ENCODE measurements around the gene IGF1.
"Not testable (repeated sequence)": the region's sequence is repeated elsewhere in the genome, so short reads cannot be mapped to it uniquely, and the experiment has no call there.

The IGF1 gene

GRCh38 chr12:102374190-102374589 is 106.2 kb downstream of the IGF1 start:
- DNase-seq, result no peak

DNA sequence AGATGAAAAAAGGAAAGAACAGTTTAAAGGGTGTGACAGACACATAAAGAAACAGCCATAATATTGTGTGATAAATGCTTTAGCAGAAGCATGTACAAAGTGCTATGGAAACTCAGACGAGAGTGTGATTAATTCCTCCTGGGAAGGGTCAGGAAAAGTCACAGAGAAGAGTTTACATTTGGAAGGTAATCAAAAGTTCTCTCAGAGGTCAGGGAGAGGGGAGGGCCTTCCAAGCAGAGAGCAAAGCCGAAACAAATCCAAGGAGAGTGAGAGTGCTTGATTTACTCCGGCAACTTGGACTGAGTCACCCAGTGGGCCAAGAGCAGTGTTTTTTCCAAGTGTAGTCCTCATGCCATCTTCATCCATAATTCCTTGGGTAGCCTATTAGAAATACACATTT is 108.3 kb downstream of the IGF1 start:
- DNase-seq, result no peak

DNA sequence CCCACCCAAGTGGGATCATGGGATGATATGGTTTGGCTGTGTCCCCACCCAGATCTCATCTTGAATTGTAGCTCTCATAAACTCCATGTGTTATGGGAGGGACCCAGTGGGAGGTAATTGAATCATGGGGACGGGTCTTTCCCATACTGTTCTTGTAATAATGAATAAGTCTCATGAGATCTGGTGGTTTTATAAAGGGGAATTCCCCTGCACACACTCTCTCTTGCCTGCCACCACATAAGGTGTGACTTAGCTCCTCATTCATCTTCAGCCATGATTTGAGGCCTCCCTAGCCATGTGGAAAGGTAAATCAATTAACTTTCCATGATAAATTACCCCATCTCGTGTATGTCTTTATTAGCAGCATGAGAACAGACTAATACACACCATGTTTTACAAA is 109.2 kb downstream of the IGF1 start:
- no peak for DNase-seq

- DNase-seq, result no peak
These were observed 110.5 kb downstream of the IGF1 start for GRCh38 chr12:102369876-102370275.

GRCh38 chr12:102365365-102365764 is 115.0 kb downstream of the IGF1 start:
- DNase-seq, result no peak

GRCh38 chr12:102364709-102365108 is 115.7 kb downstream of the IGF1 start:
- no peak for DNase-seq

DNA sequence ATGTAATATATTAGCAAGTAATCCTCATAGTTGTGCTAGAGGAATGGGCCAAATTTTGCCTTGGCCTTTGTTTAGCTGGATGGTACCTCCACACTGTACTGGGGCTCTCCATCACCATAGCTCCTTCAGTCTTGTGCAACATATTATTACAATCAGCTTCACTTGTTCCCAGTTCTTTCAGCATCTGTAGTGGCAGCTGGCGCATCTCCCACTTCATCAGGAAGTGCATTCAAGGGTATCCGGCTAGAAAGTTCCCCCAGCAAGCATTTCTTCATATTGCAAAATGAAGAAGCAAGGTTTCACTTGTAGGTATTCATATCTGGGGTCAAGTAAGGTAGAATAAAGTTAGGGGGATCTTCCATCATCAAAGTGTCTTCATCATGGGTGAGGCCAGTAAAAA is 123.7 kb downstream of the IGF1 start:
- no peak for DNase-seq

DNA sequence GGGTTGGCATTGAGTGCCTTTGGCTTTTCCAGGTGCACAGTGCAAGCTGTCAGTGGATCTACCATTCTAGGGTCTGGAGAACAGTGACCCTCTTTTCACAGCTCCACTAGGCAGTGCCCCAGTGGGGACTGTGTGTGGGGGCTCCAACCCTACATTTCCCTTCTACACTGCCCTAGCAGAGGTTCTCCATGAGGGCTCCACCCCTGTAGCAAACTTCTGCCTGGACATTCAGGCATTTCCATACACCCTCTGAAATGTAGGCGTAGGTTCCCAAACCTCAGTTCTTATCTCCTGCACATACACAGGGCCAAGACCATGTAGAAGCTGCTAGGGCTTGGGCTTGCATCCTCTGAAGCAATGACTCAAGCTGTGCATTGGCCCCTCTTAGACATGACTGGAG is 126.1 kb downstream of the IGF1 start:
- not testable (repeated sequence) for DNase-seq

GRCh38 chr12:102351322-102351721 is 129.0 kb downstream of the IGF1 start:
- DNase-seq, result no peak

- no peak for DNase-seq
These were observed 130.3 kb downstream of the IGF1 start for GRCh38 chr12:102350070-102350469.

DNA sequence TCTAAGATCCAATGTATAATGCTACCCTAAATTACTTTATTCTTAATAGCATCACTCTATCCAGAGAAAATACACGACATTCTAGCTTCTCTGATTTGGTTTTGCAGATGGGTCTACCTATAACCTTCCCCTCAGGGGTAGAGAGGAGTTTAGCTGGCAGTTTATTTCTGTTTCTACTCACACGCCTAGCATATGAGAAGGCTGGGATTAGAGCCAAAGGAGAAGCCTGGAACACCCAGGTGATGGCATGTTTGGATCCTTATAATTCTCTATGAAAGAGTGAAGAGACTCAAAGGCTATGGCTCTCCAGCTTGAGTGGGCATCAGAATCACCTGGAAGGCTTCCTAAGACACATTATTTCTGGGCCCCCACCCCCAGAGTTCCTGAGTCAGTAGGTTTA is 131.3 kb downstream of the IGF1 start:
- DNase-seq, result no peak

- DNase-seq, result no peak
These were observed 132.6 kb downstream of the IGF1 start for GRCh38 chr12:102347811-102348210.

All from islet precursor cell (in vitro differentiated cells).